H9 (cell line): Measurements from ENCODE around the gene ENC1. TPM values are rescaled to one million over a fixed set of nuclear protein-coding genes. Genes with fewer than 3 reads are reported as not detected.

ENCODE experiments used
- DNase-seq: peaks from one replicate; pipeline ENCODE4 v3.0.0-alpha.2; 2017
- H2AFZ ChIP-seq: one replicate; pipeline ENCODE4 v1.6.1; 2013; ENCODE audit warnings: mild to moderate bottlenecking, low read length, control low read depth, moderate library complexity
- H2AK5ac ChIP-seq: 2 replicates; pipeline ENCODE4 v1.6.1; 2013; ENCODE audit warnings: low read length, control low read depth, mixed read lengths; ENCODE audit not compliant: insufficient read length
- H2BK120ac ChIP-seq: one replicate; pipeline ENCODE4 v1.6.1; 2013; ENCODE audit warnings: low read depth, mild to moderate bottlenecking, low read length, control low read depth, inconsistent platforms; ENCODE audit not compliant: poor library complexity, severe bottlenecking
- H2BK12ac ChIP-seq: 2 replicates; pipeline ENCODE4 v1.6.1; 2013; ENCODE audit warnings: low read length, control low read depth, mixed read lengths, low read depth; ENCODE audit not compliant: insufficient read length
- H2BK15ac ChIP-seq: 2 replicates; pipeline ENCODE4 v1.6.1; 2013; ENCODE audit warnings: low read depth, low read length, control low read depth
- H2BK20ac ChIP-seq: one replicate; pipeline ENCODE4 v1.6.1; 2013; ENCODE audit warnings: low read depth, mild to moderate bottlenecking, low read length, control low read depth, inconsistent platforms; ENCODE audit not compliant: poor library complexity, severe bottlenecking
- H2BK5ac ChIP-seq: 2 replicates; pipeline ENCODE4 v1.6.1; 2013; ENCODE audit warnings: low read length, control low read depth, mixed read lengths; ENCODE audit not compliant: insufficient read length
- H3K14ac ChIP-seq: 2 replicates; pipeline ENCODE4 v1.6.1; 2013; ENCODE audit warnings: low read length, control low read depth; ENCODE audit not compliant: insufficient read depth
- H3K18ac ChIP-seq: 2 replicates; pipeline ENCODE4 v1.6.1; 2013; ENCODE audit warnings: low read depth, mild to moderate bottlenecking, mixed read lengths, low read length, control low read depth; ENCODE audit not compliant: insufficient read length
- H3K23ac ChIP-seq: 2 replicates; pipeline ENCODE4 v1.6.1; 2013; ENCODE audit warnings: low read length, control low read depth, mixed read lengths, low read depth; ENCODE audit not compliant: insufficient read length
- H3K23me2 ChIP-seq: 2 replicates; pipeline ENCODE4 v1.6.1; 2013; ENCODE audit warnings: low read depth, mild to moderate bottlenecking, mixed read lengths, low read length, control low read depth; ENCODE audit not compliant: insufficient read length, poor library complexity, severe bottlenecking
- H3K27ac ChIP-seq: 2 replicates; pipeline ENCODE4 v1.5.1; 2013; ENCODE audit warnings: low read length, control low read depth, mixed read lengths, low read depth; ENCODE audit not compliant: insufficient read length
- H3K27me3 ChIP-seq: 2 replicates; pipeline ENCODE4 v1.6.1; 2013; ENCODE audit warnings: low read length, control low read depth, inconsistent platforms; ENCODE audit not compliant: insufficient read depth
- H3K4ac ChIP-seq: 2 replicates; pipeline ENCODE4 v1.6.1; 2013; ENCODE audit warnings: low read depth, mild to moderate bottlenecking, control low read depth, inconsistent platforms, low read length, moderate library complexity
- H3K4me1 ChIP-seq: 2 replicates; pipeline ENCODE4 v1.6.1; 2013; ENCODE audit warnings: low read length, control low read depth, inconsistent platforms; ENCODE audit not compliant: insufficient read depth
- H3K4me2 ChIP-seq: 2 replicates; pipeline ENCODE4 v1.6.1; 2013; ENCODE audit warnings: low read length, control low read depth, mixed read lengths; ENCODE audit not compliant: insufficient read length, insufficient read depth
- H3K56ac ChIP-seq: 2 replicates; pipeline ENCODE4 v1.6.1; 2013; ENCODE audit warnings: low read depth, mild to moderate bottlenecking, mixed read lengths, low read length, control low read depth; ENCODE audit not compliant: insufficient read length
- H3K79me1 ChIP-seq: 2 replicates; pipeline ENCODE4 v1.6.1; 2013; ENCODE audit warnings: low read depth, mild to moderate bottlenecking, moderate library complexity, low read length, control low read depth, inconsistent platforms; ENCODE audit not compliant: insufficient read depth, poor library complexity, severe bottlenecking
- H3K79me2 ChIP-seq: 2 replicates; pipeline ENCODE4 v1.6.1; 2013; ENCODE audit warnings: low read length, control low read depth, inconsistent platforms; ENCODE audit not compliant: insufficient read depth
- H3K9ac ChIP-seq: 2 replicates; pipeline ENCODE4 v1.6.1; 2013; ENCODE audit warnings: low read length, control low read depth, mixed read lengths; ENCODE audit not compliant: insufficient read length; ENCODE audit errors: extremely low read depth
- H3K9me3 ChIP-seq: one replicate; pipeline ENCODE4 v1.6.1; 2013; ENCODE audit warnings: low read depth, low read length, inconsistent platforms; ENCODE audit not compliant: control insufficient read depth
- H3T11ph ChIP-seq: one replicate; pipeline ENCODE4 v1.6.1; 2013; ENCODE audit warnings: mild to moderate bottlenecking, low read length, control low read depth, inconsistent platforms
- H4K20me1 ChIP-seq: one replicate; pipeline ENCODE4 v1.6.1; 2013; ENCODE audit not compliant: control insufficient read depth, insufficient read length, insufficient read depth
- H4K5ac ChIP-seq: 2 replicates; pipeline ENCODE4 v1.6.1; 2013; ENCODE audit warnings: low read depth, mild to moderate bottlenecking, mixed read lengths, low read length, control low read depth; ENCODE audit not compliant: insufficient read length
- H4K8ac ChIP-seq: replicated peaks from 2 replicates; pipeline ENCODE4 v1.6.1; 2013; ENCODE audit warnings: low read length, control low read depth, mixed read lengths, low read depth; ENCODE audit not compliant: insufficient read length
- H4K91ac ChIP-seq: 2 replicates; pipeline ENCODE4 v1.6.1; 2013; ENCODE audit warnings: low read depth, mild to moderate bottlenecking, moderate library complexity, mixed read lengths, low read length, control low read depth; ENCODE audit not compliant: insufficient read length
- H3K27ac Mint-ChIP-seq, 3 experiments: 2 replicates in 2 of 3; 3 replicates in 1 of 3; pipeline ENCODE4 v1.8.0; 2020 to 2021; ENCODE audit warnings: mixed read lengths in 3 of 3, mild to moderate bottlenecking in 1 of 3, moderate library complexity in 1 of 3
- H3K27me3 Mint-ChIP-seq: 2 replicates; pipeline ENCODE4 v1.8.0; 2021; ENCODE audit warnings: low read depth, mild to moderate bottlenecking, moderate library complexity, mixed read lengths
- H3K36me3 Mint-ChIP-seq, 3 experiments: 2 replicates in 2 of 3; 3 replicates in 1 of 3; pipeline ENCODE4 v1.8.0; 2020 to 2021; ENCODE audit warnings: low read depth in 3 of 3, mixed read lengths in 3 of 3; ENCODE audit not compliant: insufficient read depth in 1 of 3
- H3K4me1 Mint-ChIP-seq, 2 experiments: 2 replicates each; pipeline ENCODE4 v1.8.0; 2020; ENCODE audit warnings: mixed read lengths in 2 of 2
- H3K4me3 Mint-ChIP-seq, 2 experiments: 2 replicates in 1 of 2; 3 replicates in 1 of 2; pipeline ENCODE4 v1.8.0; 2020 to 2021; ENCODE audit warnings: mild to moderate bottlenecking in 2 of 2, mixed read lengths in 2 of 2, moderate library complexity in 1 of 2
- H3K9me3 Mint-ChIP-seq, 2 experiments: 2 replicates in 1 of 2; 3 replicates in 1 of 2; pipeline ENCODE4 v1.8.0; 2020; ENCODE audit warnings: mild to moderate bottlenecking in 2 of 2, mixed read lengths in 2 of 2, moderate library complexity in 1 of 2
- CTCF ChIP-seq: fragments of 200-600 bp; sonication (generic); conservative IDR thresholded peaks from 3 replicates; pipeline ENCODE4 v1.8.0; 2021; ENCODE audit warnings: antibody characterized with exemption, mild to moderate bottlenecking
- WGBS: extraction: QIAGEN DNeasy Blood & Tissue Kit; methylation state at CpG from one replicate; pipeline ENCODE4 v1.1.7; 2013; ENCODE audit warnings: missing lambda C conversion rate, low lambda C conversion rate, mixed read lengths; ENCODE audit not compliant: insufficient read length; ENCODE audit errors: extremely low coverage; 5-methylcytosine and 5-hydroxymethylcytosine counted together
- total RNA-seq: library from RNA; stranded (reverse); gene quantifications from 2 replicates; pipeline ENCODE4 v1.2.1, GENCODE V29; 2021

Gene ENC1
- total RNA-seq, 1 experiment from 2014 or later = 14.4 TPM

GRCh38 chr5:74673011-74673790, 32.7 kb upstream of the ENC1 start:
- no peak overlapping the region for H3K27ac ChIP-seq
- no peaks in the 10 kb centered on the region for H4K20me1 ChIP-seq
- H4K8ac ChIP-seq = no peak overlapping the region
- no peak overlapping the region for H3K4me2 ChIP-seq
- Mint-ChIP-seq H3K36me3 (no peaks in the 10 kb centered on the region; a peak in 1 of 7 replicates), H3K4me3 (no peak overlapping the region; a peak in 1 of 5 replicates), H3K4me1 (peaks cover 13 to 20% of the 10 kb centered on the region in 2 experiments), H3K27me3 (no peaks in the 10 kb centered on the region), H3K27ac (peak overlapping the region in 1 of 3 experiments; percentile 41; a peak in 1 of 7 replicates), H3K9me3 (no peaks in the 10 kb centered on the region)
- no peak overlapping the region for H2AK5ac ChIP-seq
- H4K5ac ChIP-seq = no peak overlapping the region
- no peak overlapping the region for H3K9ac ChIP-seq
- no peaks in the 10 kb centered on the region; the same call in 1 of the 2 replicates for H3K4me1 ChIP-seq
- no peak overlapping the region for H3T11ph ChIP-seq
- no peak overlapping the region for H3K14ac ChIP-seq
- no peaks in the 10 kb centered on the region for H3K27me3 ChIP-seq
- H3K4ac ChIP-seq = no peak overlapping the region
- no peaks in the 10 kb centered on the region; the same call in 1 of the 2 replicates for H3K79me2 ChIP-seq
- no peak overlapping the region for H3K18ac ChIP-seq
- H3K9me3 ChIP-seq = no peaks in the 10 kb centered on the region
- no CpG with 5 or more reads among the region's 6 CpGs for WGBS
- peak; percentile 66; the same call in 2 of the 3 replicates for TF ChIP-seq CTCF
- H2AFZ ChIP-seq = no peak overlapping the region
- no peak overlapping the region for H2BK15ac ChIP-seq
- H4K91ac ChIP-seq = no peak overlapping the region
- H3K79me1 ChIP-seq = no peaks in the 10 kb centered on the region
- H3K23ac ChIP-seq = no peak overlapping the region
- no peak overlapping the region for H2BK5ac ChIP-seq
- no peak for DNase-seq
- H2BK12ac ChIP-seq = no peak overlapping the region
- no peak overlapping the region for H2BK120ac ChIP-seq
- H3K23me2 ChIP-seq = no peaks in the 10 kb centered on the region
- no peak overlapping the region for H3K56ac ChIP-seq
- no peak overlapping the region for H2BK20ac ChIP-seq
